GM21737 (cell line): ENCODE measurements around the gene CORO6.
A peak's percentile ranks its signal among the peaks of the same experiment; 100 is the strongest.
"Not testable (repeated sequence)": the region's sequence is repeated elsewhere in the genome, so short reads cannot be mapped to it uniquely, and the experiment has no call there.

Experiments used
- ATAC-seq: cut with Tn5 transposase; IDR thresholded peaks from one replicate; pipeline ENCODE4 v1.9.1; 2021; ENCODE audit warnings: mild to moderate bottlenecking, moderate library complexity; ENCODE audit not compliant: unreplicated experiment

CORO6 gene

GRCh38 chr17:29622337-29623282 is at the start of gene CORO6:
TSS of gene CORO6 (minus strand) at chr17:29622912. CDS start at chr17:29621421, 1,491 bp downstream.
- peak; percentile 42 for ATAC-seq

DNA sequence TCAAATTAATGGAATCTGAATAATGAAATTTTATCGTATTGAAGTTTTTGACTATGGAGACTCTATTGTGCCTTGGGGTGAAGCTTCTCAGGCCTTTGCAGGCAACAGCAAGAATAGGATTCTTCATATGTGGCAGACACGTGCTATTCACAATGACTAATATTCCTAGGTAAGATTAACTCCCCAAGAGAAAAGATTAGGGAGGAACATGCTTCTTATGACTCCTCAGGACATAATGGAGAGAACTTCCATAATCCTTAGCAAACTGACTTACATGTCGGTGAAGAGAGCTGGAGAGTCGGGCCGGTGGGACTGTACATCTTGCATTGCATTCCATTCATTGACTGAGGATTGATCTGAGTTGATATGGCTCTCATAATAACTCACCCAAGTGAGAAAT is 48.9 kb upstream of the CORO6 start:
- ATAC-seq: no peak

DNA sequence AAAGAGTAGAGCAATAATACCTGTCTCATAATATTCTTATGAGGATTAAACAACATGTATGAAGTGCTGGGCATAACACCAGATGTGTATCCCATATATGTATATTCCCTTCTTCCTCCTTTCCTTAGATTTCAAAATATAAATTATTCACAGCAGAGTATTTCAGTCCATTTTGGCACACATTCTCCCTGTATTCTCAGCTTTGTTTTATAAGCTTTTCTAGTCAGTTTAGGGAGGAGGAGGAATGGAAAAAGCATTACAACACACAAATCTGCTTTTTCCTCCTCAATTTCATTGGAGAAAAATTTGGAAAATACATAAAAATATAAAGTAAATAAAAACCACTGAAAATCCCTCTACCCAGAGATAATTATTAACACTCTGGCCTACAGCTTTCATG is 46.6 kb upstream of the CORO6 start:
- ATAC-seq: no peak

DNA sequence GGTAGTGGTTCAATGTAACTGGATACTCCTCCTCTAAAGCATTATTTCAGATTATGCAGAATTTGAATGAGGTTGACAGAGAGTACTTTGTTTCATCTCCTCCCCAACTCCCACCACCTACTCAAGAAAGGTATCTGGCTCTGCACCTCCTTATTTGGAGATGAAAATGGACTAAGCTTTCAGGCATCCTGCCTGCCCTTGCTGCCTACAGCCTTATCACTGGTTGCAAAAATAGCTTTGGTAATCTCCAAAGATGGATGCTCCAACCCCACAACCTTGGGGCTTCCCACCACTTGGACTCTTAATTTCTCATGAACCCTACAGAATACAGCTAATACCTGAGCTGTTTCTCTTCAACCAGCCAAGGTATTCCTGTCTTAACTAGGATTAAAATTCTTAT is 45.3 kb upstream of the CORO6 start:
- no peak for ATAC-seq

- no peak for ATAC-seq
Measured at GRCh38 chr17:29665481-29665810, 42.7 kb upstream of the CORO6 start.

DNA sequence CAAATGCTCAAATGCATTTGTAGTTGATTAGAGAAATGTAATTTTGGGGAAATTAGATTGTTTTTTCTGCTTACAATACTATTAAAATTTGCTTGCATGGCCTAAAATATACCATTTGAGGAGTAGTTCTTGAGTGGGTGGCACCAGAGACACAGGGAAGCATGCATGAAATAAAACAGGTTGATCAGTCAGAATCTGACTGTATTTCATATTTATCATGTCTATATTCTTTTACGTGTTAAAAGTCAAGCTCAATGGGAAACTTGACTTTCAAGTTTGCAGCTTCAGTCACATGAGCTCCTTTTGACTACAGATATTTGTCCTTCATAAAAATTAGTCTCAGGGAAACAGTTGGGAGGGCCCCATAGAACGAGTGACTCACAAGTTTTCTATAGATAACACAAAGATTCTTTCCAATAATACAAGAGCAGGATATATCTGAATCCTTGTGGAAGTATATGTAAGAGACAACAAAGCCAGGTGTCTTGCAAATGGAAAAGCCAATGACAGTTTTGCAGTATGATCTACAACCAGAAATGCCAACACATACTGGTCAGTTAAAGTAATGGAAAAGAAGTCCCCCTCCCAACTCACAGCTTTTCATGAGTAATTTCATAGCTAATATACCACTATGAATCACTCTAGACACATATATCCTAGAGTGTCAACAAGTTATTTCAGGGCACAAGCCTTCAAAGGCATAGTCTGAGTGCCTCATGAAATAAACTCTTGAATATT is 42.2 kb upstream of the CORO6 start:
- ATAC-seq: no peak

DNA sequence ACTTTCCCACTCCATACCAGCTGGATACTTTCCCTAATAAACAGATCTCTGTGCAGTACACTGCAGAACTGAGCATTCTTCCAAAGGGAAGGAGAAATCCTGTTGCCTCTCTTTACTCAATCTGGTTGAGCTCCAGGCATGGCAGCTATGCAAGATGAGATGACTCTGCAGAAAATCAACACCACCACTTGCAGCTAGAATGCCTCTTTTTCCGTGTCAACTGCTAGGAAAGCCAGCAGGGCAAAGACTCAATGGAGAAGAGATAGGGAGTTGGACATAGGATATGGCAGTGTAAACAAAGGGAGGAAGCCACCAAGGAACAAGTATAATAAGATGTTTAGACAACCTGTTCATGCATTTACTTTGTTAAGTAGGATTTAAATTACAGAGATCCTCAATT is 40.4 kb upstream of the CORO6 start:
- ATAC-seq: no peak

DNA sequence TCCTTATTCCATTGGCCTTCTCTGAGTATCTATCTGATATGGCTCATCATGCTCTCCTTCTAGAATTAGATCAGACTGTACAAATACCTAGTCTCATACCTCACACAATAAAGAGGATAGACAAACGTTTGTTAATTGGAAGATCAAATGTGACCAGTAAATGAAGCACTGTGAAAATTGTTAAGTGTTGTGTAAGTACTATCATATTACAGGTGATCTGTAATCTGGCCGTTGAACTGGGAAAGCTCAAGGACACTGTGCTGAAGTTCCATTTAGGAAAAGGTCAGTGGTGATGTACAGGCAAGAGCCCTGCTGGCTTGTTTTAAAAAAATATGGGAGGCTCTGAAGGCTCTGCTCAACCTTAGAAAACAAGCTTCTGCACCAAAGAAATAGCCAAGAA is 38.5 kb upstream of the CORO6 start:
- no peak for ATAC-seq

- ATAC-seq: no peak
Measured at GRCh38 chr17:29659155-29659554, 36.4 kb upstream of the CORO6 start.

DNA sequence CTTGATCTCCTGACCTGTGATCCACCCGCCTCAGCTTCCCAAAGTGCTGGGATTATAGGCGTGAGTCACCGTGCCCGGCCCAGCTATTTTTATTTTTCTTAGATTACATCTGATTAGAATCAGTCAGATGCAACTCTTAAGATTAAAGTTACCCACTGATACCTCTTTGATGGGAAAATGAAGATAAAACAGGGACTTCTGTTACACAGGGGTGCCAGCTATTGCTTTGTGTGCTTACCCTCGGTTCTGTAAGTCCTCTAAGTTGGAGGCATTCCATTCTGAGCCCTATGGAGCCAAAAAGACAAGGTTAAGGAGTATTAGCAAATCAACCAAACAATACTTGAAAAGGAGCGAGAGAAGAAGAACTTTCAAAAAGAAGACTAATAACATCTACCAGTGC is 32.6 kb upstream of the CORO6 start:
- ATAC-seq: no peak

DNA sequence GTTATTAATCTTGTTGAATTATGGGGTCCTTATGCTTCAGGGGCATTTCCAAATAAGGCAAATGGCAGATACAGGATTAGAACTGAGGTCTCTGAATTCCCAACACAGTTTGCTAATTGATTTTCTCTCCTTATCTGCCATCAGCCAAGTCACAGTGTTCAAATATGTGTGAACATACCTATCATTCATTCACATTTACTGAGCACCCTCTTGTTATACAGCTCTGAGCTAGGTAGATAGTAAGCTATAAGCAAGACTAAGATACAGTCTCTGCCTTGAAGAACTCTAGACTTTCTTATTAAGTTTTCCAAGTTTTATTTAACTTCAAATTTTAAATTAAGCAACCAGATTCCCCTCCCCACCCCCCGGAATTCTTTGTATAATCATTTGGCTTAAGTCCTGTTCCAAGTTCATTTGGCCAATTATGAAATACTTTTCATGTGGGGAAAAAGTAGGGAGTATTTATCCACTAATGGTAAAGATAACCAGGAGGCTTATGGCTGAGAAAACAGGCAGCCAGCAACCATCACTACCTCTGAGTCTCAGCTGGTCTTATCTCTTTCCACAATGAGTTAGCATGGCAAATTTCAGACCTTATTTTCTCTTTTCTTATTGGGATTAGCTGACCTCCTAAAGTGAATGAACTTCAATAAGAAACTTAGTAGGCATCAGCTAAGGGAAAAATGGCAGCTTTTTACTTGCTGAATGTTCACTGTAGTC is 31.4 kb upstream of the CORO6 start:
- ATAC-seq: no peak

DNA sequence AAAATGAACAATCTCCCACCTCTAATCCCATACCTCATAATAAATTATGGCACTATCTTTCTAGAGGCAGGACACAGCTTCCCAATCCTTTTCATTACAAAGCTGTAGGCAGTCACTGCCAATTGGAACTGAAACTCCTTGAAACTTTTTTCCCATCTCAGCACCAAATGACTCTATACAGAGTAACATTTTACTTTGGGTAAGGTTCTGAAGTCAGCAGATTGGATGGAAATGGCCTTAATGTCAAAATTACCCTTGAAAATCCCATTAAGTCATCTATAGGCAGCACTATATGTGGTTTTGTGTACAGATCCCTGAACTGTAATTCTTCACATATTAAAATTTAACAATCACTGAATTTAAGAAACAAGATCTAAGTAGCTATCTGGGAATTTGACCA is 30.3 kb upstream of the CORO6 start:
- ATAC-seq: no peak

GRCh38 chr17:29651913-29652312 is 29.2 kb upstream of the CORO6 start:
- not testable (repeated sequence) for ATAC-seq

GRCh38 chr17:29650396-29650795 is 27.7 kb upstream of the CORO6 start:
- ATAC-seq: no peak

GRCh38 chr17:29649359-29649758 is 26.6 kb upstream of the CORO6 start:
- ATAC-seq: no peak

- no peak for ATAC-seq
Measured at GRCh38 chr17:29648005-29648404, 25.3 kb upstream of the CORO6 start.

GRCh38 chr17:29645515-29646051 is 22.9 kb upstream of the CORO6 start:
- ATAC-seq: no peak

- no peak for ATAC-seq
Measured at GRCh38 chr17:29643817-29644160, 21.1 kb upstream of the CORO6 start.

- no peak for ATAC-seq
Measured at GRCh38 chr17:29642171-29642611, 19.5 kb upstream of the CORO6 start.

GRCh38 chr17:29640981-29641642 is 18.4 kb upstream of the CORO6 start:
- ATAC-seq: no peak

GRCh38 chr17:29640413-29640812 is 17.7 kb upstream of the CORO6 start:
- ATAC-seq: no peak
